SK-N-SH (cell line): ENCODE results near the gene PELI3.
"Not testable (repeated sequence)": the region's sequence is repeated elsewhere in the genome, so short reads cannot be mapped to it uniquely, and the experiment has no call there.

Source experiments
- EP300 ChIP-seq, 2 experiments: IDR thresholded peaks; 2 replicates each; pipeline versions ENCODE4 v1.4.0 to v1.6.1; 2012; ENCODE audit warnings: borderline replicate concordance in 1 of 2, low read depth in 1 of 2, low read length in 1 of 2
- EZH2phosphoT487 ChIP-seq: fragments of 200-600 bp; sonication (generic); IDR thresholded peaks from 2 replicates; pipeline ENCODE4 v1.6.1; 2017; ENCODE audit warnings: low read depth, mixed run types, mild to moderate bottlenecking, antibody characterized with exemption, moderate library complexity, borderline replicate concordance
- FOXM1 ChIP-seq: IDR thresholded peaks from 2 replicates; pipeline ENCODE4 v1.4.0; 2012; ENCODE audit warnings: low read depth, mild to moderate bottlenecking
- JUND ChIP-seq: IDR thresholded peaks from 2 replicates; pipeline ENCODE4 v1.4.0; 2012
- POLR2AphosphoS5 ChIP-seq: IDR thresholded peaks from 2 replicates; pipeline ENCODE4 v1.6.1; 2012; ENCODE audit warnings: low read depth, low read length
- RCOR1 ChIP-seq: fragments of 150-350 bp; IDR thresholded peaks from 2 replicates; pipeline ENCODE4 v1.6.1; 2017; ENCODE audit warnings: antibody characterized with exemption, low read length
- SIN3A ChIP-seq: IDR thresholded peaks from 2 replicates; pipeline ENCODE4 v1.6.1; 2012; ENCODE audit warnings: low read depth, mild to moderate bottlenecking, low read length, moderate library complexity, borderline replicate concordance
- TCF12 ChIP-seq: IDR thresholded peaks from 2 replicates; pipeline ENCODE4 v1.4.0; 2012
- TEAD4 ChIP-seq: IDR thresholded peaks from 2 replicates; pipeline ENCODE4 v1.4.0; 2012; ENCODE audit warnings: mild to moderate bottlenecking, borderline replicate concordance; ENCODE audit not compliant: insufficient read depth
- TF ChIP-seq, protein P1 (sequence below): fragments of 200-600 bp; sonication (generic); IDR thresholded peaks from 2 replicates; pipeline ENCODE4 v1.6.1; 2017; ENCODE audit warnings: antibody characterized with exemption, mild to moderate bottlenecking, moderate library complexity
- TF ChIP-seq, protein P2 (sequence below): IDR thresholded peaks from 2 replicates; pipeline ENCODE4; 2012

GRCh38 chr11:66440101-66440939 lies 26.4 kb upstream of the PELI3 start:
- not testable (repeated sequence) for TF ChIP-seq POLR2AphosphoS5; TEAD4; FOXM1; SIN3A; EP300 (IDR thresholded peaks at IDR 0.05; ENCODE audit: borderline replicate concordance in 1 of 2, low read depth in 1 of 2, low read length in 1 of 2); RCOR1; TCF12; EZH2phosphoT487; JUND
- TF ChIP-seq, protein P1, sequence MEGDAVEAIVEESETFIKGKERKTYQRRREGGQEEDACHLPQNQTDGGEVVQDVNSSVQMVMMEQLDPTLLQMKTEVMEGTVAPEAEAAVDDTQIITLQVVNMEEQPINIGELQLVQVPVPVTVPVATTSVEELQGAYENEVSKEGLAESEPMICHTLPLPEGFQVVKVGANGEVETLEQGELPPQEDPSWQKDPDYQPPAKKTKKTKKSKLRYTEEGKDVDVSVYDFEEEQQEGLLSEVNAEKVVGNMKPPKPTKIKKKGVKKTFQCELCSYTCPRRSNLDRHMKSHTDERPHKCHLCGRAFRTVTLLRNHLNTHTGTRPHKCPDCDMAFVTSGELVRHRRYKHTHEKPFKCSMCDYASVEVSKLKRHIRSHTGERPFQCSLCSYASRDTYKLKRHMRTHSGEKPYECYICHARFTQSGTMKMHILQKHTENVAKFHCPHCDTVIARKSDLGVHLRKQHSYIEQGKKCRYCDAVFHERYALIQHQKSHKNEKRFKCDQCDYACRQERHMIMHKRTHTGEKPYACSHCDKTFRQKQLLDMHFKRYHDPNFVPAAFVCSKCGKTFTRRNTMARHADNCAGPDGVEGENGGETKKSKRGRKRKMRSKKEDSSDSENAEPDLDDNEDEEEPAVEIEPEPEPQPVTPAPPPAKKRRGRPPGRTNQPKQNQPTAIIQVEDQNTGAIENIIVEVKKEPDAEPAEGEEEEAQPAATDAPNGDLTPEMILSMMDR = not testable (repeated sequence)
- TF ChIP-seq, protein P2, sequence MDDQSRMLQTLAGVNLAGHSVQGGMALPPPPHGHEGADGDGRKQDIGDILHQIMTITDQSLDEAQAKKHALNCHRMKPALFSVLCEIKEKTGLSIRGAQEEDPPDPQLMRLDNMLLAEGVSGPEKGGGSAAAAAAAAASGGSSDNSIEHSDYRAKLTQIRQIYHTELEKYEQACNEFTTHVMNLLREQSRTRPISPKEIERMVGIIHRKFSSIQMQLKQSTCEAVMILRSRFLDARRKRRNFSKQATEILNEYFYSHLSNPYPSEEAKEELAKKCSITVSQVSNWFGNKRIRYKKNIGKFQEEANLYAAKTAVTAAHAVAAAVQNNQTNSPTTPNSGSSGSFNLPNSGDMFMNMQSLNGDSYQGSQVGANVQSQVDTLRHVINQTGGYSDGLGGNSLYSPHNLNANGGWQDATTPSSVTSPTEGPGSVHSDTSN = not testable (repeated sequence)
